Raji (cell line): ENCODE measurements around the gene HSD17B3.

Experiments used
- POLR2A ChIP-seq: IDR thresholded peaks from 2 replicates; pipeline ENCODE4 v1.6.1; 2011; ENCODE audit warnings: low read depth, low read length, control low read depth; ENCODE audit not compliant: insufficient read depth

Gene HSD17B3

DNA sequence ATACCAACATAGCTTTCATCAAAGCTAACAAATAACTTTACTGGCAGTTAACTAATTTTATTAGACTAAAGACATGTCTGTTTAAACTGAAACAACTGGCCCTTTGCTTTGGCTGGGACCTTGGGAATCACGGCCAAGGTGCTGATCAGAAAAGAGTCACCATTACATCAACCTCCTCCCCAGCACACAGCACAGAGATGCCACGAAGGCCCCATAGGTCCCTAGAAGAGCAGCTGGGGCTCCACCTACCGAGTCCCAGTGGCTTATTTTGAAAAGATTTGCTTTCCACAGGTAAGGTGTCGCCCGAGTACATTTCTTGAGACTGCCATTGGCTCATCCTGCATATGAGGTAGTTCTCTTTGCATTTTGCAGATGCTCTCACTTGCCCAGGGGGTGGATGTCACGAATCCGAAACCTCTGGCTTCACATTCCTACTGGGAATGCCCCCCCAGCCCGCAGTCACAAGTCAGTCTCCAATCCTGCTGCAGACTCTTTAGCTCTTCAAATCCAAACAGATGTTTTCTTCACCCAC is 18.8 kb upstream of the HSD17B3 start:
- no peak for TF ChIP-seq POLR2A

DNA sequence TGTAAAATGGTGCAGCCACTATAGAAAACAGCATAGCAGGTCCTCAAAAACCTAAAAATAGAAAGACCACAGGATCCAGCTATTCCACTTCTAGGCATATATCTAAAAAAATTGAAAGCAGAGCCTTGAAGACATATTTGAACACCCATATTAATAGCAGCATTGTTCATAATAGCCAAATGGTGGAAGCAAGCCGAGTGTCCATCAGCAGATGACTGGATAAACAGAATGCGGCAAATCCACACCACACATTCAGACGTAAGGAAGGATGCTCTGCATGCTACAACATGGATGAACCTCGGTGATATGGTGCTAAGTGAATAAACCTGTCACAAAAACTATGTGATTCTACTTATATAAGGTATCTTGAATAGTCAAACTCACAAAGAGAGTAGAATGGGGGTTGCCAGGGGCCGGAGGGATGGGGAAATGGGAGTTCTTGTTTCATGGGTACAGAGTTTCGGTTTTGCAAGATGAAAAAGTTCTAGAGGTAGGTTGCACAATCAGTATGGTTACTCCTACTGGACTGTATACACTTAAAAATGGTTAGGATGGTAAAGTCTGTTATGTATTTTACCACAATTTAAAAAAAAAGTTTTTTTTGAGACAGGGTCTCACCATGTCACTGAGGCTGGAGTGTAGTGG is 17.1 kb upstream of the HSD17B3 start:
- TF ChIP-seq POLR2A: no peak

DNA sequence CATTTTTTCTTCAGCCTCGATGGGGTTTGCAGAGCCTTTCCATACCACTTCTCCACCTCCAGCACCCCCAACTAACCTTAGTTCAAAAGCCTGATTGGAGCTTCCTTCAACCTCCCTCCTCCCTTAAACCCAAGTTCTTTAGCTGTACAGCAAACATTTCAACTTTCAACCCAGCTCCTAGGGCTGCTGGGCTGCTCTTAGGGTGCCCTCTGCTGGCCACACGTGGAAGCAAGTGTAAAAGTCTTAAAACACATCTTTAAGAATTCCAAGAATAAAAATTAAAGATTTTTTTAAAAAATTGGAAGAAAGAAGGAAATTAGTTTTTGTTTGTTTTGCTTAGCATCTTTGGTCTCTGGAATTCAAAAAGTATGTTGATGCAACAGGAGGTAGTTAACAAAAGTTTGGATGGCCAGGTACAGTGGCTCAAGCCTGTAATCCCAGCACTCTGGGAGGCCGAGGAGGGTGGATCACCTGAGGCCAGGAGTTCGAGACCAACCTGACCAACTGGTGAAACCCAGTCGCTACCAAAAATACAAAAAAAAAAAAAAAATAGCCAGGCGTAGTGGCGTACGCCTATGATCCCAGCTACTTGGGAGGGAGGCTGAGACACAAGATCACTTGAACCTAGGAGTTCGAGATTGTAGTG is 15.5 kb upstream of the HSD17B3 start:
- TF ChIP-seq POLR2A: no peak

DNA sequence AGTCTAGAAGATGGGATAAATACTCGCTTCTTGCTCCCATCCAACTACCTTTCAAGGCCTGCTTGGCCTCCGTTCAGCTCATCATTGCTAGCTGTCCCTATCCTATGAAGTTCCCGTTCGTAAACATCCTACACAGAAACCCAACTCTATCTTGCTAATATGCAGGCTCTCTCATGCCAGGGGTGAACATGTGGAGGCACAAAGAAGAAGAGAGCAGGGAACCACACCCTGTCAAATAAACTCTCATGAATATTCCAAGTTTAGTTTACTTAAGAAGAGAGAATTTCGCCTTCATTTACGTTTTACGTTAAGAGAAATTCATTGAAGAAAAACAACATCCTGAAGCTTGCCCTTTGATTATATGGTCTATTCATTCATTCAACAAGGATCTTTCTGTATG is 7.9 kb upstream of the HSD17B3 start:
- no peak for TF ChIP-seq POLR2A

DNA sequence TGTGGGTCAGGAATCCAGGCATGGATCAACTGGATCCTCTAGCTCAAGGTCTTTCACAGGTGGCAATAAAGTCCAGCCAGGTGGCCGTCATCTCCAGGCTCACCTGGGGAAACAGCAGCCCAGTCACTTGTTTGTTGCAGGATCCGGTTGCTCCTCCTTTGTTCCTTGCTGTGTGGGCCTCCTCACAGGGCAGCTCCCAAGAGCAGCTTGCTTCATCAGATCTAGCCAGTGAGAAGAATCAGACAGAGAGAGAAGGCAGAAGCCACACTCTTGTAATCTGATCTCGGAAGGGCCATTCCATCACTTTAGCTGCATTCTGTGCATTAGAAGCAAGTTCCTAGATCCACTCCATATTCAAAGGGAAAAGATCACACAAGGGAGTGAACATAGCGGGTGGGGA is 3.2 kb upstream of the HSD17B3 start:
- no peak for TF ChIP-seq POLR2A

DNA sequence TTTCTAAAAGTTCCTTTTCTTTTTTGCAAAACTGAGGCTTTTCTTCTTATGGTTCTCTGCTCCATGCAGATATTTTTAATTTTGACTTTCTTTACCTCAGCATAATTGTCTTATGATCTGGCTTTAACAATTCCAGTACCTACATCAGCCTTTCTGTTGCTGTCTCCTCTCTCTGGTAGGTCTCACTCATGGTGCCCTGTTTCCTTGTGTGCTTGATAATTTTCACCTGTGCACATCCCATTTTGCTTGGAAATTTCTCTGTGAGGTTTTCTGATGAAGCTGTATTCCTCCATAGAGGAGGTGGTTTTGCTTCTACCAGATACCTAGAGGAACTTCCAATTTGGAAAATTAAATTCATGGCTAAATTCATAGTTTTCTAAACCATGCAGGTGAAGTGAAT is 2.3 kb upstream of the HSD17B3 start:
- TF ChIP-seq POLR2A: no peak

DNA sequence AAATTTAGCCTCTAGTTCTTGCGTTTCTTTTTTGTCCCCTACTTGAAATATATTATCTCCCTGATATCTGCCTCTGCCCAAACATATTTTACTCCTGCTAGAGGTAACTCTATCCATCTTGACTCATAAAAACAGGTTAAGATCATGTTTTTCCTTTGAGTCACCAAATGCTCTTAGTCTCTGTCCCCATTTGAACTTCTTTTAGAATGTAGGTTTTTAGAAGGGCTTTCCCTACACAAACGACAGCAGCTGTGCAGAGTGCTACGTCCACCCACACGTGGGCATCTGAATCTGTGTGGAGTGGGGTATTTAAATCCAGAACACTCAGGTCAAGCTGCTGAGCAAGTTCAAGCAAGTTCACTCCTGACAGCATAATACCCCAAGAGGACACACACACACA is 2.2 kb downstream of the HSD17B3 start:
- TF ChIP-seq POLR2A: no peak

DNA sequence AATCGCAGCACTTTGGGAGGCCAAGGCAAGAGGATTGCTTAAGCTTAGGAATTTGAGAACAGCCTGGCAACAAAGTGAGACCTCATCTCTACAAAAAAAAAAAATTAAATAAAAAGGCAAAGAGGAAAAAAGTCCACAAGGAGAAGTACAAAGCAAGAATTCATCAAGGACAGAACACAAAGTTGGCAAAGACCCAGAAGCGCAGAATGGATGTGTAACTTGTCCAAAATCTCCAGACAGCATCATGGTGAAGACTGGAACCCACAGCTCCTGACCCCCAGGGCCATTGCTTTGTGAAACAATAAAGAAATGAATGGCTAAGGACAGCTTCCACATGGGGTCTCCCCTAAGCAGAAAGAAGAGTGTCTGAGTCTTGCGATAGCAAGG is 7.8 kb downstream of the HSD17B3 start:
- TF ChIP-seq POLR2A: no peak

GRCh38 chr9:96293498-96294158 is 8.3 kb downstream of the HSD17B3 start:
- no peak for TF ChIP-seq POLR2A

GRCh38 chr9:96289392-96289791 is 12.6 kb downstream of the HSD17B3 start:
- no peak for TF ChIP-seq POLR2A

- TF ChIP-seq POLR2A: no peak
Observed at GRCh38 chr9:96281641-96282040, 20.3 kb downstream of the HSD17B3 start.

- TF ChIP-seq POLR2A: no peak
Observed at GRCh38 chr9:96279932-96280331, 22.0 kb downstream of the HSD17B3 start.

- TF ChIP-seq POLR2A: no peak
Observed at GRCh38 chr9:96274939-96275338, 27.0 kb downstream of the HSD17B3 start.

- no peak for TF ChIP-seq POLR2A
Observed at GRCh38 chr9:96270236-96270744, 31.7 kb downstream of the HSD17B3 start.

GRCh38 chr9:96258967-96259366 is 43.0 kb downstream of the HSD17B3 start:
- TF ChIP-seq POLR2A: no peak

DNA sequence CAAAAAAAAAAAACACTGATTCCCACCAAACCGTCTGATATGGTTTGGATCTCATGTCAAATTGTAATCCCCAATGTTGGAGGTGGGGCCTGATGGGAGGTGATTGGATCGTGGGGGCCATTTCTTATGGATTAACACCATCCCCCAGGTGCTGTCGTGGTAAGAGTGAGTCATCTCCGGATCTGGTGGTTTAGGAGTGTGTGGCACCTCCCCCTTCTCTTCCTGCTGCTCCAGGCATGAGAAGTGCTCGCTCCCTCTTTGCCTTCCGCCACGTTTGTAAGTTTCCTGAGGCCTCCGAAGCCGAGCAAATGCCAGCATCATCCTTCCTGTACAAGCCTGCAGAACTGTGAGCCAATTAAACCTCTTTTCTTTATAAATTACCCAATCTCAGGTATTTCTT is 45.2 kb downstream of the HSD17B3 start:
- no peak for TF ChIP-seq POLR2A
